NK-92 (cell line): ENCODE results near the gene GLB1L.
"Not testable (repeated sequence)": the region's sequence is repeated elsewhere in the genome, so short reads cannot be mapped to it uniquely, and the experiment has no call there.

Experiments used
- DNase-seq: peaks from one replicate; lab custom pipeline; 2025; ENCODE audit not compliant: unreplicated experiment; lab: John Stamatoyannopoulos, UW

Gene GLB1L

DNA sequence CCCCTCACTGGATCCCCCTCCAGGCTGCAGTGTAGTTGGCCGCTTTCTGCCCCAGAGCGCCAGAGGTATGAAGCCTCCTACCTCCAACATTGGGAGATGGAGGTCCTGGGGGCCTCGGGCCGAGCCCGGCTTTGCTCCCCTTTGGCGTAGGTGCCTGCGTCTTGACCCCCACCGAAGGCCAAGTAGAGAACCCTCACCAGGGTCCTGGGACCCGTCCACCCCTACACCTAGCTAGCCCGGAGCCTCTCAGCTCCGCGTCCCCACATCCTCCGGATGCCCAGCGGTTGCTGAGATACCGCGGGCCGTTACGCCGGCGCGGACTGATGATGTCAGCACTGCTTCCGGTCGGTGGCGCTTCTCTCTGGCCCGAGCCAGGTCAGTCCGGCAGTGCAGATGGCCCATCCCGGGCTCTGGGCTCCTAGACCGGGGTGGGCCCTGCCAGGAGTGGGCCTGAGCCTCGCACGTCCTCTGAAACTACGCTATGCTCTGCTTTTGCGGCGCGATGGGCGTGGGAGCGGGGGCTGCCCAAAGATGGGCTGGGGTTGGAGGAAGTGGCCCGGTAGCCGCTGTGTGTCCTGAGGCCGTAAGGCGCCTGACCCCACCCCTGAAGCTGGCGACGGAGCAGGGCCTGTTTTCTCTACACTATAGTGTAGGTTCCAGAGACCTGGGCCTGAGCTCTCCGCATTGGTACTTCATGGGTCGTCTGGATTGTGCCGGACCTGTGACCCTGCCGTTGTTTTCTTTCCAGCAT lies at the start of gene GLB1L, which contains the start of gene STK16:
Gene GLB1L, minus strand, starts transcription at position 297 of the 751 bp plus-strand sequence. CDS start 1,871 bp downstream, outside the sequence.
Gene STK16, plus strand, starts transcription at position 332 of the 751 bp plus-strand sequence. CDS start 521 bp downstream, outside the sequence.
- peak; percentile 46 for DNase-seq

GRCh38 chr2:219294356-219295351 lies 49.4 kb upstream of the GLB1L start:
- peak; percentile 7 for DNase-seq

DNA sequence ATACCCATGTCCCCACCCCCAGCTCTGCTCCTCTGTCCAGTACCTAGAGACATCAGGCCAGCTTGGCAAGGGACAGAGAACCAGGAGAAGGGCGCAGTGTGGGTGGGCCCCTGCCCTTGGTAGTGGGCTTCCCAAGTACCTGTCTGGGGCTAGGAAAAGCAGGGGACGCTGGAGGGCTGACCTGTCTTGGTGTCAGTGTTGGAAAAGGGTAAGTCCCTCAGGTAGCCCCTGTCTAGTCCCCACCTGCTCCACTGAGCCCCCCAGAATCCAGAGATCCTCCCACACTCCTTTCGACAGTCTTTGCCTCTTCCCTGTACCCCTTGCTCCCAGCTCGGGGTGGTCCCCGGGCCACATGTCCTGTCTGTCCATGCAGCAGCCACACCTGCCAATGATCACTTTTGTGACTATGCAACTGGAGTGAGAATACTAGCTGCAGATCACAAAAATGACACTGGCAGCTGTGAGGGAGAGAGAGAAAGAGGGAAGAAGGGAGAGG lies 48.5 kb upstream of the GLB1L start:
- no peak for DNase-seq

DNA sequence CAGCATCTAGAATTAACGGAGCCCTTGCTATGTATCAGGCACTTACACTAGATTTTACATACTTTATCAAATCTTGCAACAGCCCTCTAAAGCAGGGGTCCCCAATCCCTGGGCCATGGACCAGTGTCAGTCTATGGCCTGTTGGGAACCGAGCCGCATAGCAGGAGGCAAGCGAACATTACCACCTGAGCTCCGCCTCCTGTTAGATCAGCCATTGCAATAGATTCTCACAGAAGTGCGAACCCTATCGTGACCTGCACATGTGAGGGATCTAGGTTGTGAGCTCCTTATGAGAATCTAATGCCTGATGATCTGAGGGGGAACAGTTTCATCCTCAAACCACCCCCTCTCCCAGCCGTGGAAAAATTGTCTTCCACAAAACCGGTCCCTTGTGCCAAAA lies 47.4 kb upstream of the GLB1L start:
- no peak for DNase-seq

GRCh38 chr2:219291910-219292490 lies 46.8 kb upstream of the GLB1L start:
- no peak for DNase-seq

GRCh38 chr2:219291394-219291793 lies 46.1 kb upstream of the GLB1L start:
- DNase-seq, result no peak

DNA sequence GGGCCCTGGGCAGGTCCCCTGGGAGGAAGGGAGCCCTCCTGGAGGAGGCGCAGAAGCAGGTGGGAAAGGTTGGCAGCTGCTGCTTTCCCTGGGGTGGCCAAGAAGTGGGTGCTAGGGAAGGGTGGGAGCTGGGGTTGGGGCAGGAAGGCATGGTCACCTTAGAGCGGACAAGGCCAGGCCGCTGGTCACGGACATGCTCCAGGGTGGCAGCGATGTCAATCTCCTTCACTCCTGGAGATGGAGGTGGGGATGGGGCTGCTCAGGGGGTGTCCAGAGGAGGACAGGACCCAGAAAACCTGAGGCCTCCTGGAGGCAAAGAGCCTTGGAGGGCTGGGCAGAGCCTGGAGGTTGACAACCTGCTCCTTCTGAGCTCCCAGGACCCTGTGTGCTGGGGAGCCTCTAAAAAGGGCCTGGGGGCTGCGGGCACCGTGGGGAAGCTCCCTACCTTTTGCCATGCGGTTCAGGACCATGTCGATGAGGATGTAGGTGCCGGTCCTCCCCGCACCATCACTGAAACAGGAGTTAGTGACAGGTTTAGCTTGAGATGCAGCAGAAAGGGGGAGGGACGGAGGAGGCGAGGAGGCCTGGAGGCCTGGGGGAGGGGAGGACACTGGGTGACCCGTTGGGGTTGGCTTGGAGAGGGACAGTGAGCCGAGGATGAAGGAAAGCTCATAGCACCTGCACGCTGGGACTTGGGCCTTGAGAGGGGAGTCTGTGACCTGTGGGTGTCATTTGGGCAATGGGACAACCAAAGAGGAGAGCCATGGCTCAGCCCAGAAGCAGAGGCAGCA lies 45.3 kb upstream of the GLB1L start:
- no peak for DNase-seq

DNA sequence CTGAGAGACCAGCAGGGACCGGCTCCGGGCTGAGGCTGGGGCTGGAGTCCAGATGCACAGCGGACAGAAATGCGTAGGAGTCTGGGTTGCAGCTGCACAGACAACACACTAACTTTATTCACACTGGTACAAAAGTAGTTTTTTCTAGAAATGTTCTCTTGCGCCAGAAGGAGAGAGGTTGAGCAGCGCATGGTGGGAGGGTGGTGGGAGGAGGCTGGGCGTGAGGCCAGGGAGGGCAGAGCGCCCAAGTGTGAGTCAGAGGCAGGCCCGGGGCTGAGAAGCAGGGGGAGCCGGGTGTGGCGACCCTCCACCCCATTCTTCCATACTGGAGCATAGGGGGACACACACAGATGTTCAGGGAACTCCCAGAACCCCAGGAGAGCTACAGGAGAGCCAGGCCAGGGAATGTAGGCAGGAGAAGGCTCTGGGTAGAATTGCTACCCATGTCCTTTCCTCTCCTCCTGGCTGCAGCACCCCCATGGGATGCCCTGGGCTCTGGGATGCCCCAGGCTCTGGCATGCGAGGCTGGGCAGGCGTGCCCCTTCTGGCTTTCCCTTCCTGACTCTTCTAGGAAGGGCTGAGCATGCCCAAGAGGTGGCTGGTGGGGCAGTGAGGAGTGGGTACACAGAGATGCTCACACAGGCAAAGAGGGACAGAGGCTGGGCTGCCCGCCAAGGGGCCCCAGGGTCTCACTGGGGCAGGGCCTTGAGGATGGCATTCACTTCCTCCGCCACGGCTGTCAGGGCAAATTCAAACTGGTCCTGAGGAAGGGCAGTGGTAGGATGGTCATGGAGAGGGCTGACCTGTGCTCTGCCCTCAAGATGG lies 44.5 kb upstream of the GLB1L start:
- DNase-seq, result no peak

- no peak for DNase-seq
Observed at GRCh38 chr2:219289195-219289536, 43.9 kb upstream of the GLB1L start.

GRCh38 chr2:219287580-219288265 lies 42.5 kb upstream of the GLB1L start:
- DNase-seq, result no peak

- DNase-seq, result not testable (repeated sequence)
Observed at GRCh38 chr2:219287116-219287440, 41.8 kb upstream of the GLB1L start.

DNA sequence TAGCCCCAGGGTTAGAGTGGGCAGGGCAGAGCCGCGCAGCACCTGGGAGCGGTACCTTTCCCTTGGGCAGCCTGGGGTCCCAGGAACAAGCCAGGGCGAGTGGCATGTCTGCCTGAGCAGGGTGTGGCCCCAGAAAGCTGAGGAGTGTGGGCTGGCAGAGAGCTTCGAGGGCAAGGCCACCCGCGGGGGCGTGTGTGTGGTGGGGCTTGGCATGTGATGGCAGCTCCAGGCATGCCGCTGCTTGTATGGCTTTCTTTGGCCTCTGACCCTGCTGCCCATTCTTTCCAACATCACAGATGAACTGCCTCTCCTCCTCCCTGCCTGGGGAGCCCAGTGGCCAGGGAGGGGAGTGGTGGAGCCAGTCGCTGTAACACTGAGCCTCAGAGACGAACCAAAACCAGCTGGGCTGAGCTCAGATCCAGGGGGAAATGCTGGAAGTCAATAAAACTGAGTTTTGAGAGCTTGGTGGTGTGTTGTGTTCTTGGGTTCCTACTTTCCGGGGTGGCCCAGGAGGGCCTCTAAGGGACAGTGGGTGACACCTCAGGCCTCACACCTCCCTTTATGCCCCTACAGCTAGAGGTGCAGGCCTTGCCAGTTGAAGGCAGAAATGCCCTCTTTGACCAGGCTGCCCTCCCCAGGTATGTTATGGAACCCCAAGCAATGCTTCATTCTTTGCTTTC lies 41.3 kb upstream of the GLB1L start:
- DNase-seq, result no peak

- no peak for DNase-seq
Observed at GRCh38 chr2:219285894-219286425, 40.7 kb upstream of the GLB1L start.

DNA sequence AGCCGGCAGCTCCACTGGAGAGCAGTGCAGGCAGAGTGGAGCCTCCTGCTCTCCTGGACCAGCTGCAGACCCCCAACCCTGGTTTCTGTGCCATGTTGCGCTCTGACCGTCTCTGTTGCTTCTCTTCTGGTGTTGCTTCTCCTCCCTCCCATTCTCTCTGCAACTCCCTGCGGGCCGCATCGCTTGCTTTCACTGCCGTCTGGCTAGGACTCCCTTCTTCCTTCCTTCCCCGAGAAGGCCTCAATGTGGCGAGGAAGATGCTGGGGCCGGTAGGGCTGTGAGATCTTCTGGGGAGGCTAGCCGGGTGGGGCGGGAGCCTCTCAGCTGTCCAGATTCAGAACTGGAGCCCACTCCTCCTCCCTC lies 40.1 kb upstream of the GLB1L start:
- no peak for DNase-seq

GRCh38 chr2:219284501-219285372 lies 39.5 kb upstream of the GLB1L start:
- DNase-seq, result no peak

DNA sequence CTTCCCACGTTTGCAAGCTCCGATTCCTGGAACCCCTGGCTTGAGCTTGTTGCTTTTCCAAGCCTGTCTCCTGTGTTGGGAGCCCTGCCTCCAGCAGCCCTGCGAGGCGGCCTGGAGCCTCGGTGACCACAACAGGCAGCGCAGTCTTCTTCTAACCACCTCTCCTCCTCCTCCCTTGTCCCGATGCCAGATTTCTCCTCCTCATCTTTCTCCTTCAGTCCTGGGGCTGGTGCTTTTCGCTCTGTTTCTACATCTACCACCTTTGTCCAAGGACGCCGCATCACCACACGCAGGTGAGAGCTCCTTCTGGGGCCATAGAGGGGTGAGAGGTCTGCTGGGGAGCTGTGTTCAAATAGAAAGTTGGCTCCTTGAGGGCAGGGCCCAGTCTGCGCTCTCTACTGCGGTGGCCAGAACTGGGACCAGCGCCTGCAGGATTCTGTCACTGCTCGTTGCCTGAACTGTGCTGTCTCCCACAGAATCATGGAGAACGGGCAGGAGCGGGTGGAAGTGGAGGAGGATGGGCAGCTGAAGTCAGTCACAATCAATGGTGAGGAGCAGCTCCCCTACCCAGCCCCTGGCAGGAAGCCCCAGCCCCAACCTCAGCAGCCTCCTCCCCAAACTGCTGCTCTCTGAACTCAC lies 37.8 kb upstream of the GLB1L start:
- DNase-seq, result no peak

DNA sequence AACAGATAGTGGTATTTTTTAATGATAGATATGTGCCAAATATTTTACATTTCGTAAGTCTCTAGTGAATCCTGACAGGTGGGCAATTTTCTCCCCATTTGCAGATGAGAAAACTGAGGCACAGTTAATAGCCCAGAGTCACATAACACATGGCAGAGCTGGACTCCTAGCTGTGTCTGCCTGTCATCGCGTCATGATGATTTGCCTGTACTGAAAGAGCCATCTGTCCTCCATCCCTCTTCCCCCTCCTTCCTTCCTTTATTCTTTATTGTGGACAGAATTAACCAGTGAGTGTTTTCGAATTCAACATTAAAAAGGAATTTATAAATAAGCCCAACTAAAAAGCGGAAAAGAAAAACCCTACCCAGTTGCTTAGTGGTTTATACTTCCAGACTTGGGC lies 37.1 kb upstream of the GLB1L start:
- no peak for DNase-seq
